GM10266 (cell line): ENCODE results near the gene PSMB7.

Source experiments
- DNase-seq: peaks from one replicate; pipeline ENCODE4 v3.0.0; 2012; ENCODE audit errors: extremely low spot score
- TF ChIP-seq, protein P1 (sequence below): IDR thresholded peaks from 2 replicates; pipeline ENCODE4 v1.5.1; 2012; ENCODE audit warnings: mild to moderate bottlenecking, low read depth; ENCODE audit not compliant: control insufficient read depth, insufficient read depth; ENCODE audit errors: missing control alignments

PSMB7 gene

DNA sequence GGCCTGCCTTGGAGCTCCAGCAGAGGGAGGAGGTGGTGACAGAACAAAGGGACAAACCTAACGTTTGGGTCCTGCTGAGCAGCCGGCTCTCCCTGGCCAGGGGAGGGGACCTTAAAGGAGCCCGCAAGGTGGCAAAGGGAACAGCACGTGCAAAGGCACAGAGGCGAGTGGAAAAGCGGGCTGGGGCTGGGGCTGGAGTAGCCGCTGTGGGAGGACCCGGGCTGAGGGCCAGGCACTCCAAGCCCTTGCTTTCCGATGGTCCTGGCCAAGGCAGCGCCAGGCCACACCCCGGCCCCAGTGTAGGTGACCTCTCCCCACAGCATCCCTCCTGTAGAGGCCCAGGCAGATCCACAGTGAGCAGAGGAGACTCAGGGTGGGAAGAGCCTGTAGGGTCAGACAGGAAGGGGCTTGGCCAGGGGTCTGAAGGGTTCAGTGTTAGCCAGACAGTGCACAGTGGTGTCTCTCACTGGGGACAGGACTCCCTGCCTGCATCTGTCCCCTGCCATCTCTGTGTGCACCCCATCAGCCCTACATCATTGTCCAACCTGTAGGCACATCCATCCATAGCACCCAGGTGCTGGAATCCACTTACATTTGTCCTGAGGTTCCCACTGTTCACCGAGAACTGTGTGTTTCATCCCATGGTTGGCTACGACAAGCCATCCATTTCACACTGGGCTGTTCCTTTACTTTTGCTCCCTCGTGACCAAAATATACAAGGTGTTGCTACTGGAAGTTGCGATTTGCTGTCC lies 80.5 kb downstream of the PSMB7 start:
- TF ChIP-seq, protein P1, sequence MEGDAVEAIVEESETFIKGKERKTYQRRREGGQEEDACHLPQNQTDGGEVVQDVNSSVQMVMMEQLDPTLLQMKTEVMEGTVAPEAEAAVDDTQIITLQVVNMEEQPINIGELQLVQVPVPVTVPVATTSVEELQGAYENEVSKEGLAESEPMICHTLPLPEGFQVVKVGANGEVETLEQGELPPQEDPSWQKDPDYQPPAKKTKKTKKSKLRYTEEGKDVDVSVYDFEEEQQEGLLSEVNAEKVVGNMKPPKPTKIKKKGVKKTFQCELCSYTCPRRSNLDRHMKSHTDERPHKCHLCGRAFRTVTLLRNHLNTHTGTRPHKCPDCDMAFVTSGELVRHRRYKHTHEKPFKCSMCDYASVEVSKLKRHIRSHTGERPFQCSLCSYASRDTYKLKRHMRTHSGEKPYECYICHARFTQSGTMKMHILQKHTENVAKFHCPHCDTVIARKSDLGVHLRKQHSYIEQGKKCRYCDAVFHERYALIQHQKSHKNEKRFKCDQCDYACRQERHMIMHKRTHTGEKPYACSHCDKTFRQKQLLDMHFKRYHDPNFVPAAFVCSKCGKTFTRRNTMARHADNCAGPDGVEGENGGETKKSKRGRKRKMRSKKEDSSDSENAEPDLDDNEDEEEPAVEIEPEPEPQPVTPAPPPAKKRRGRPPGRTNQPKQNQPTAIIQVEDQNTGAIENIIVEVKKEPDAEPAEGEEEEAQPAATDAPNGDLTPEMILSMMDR = no peak

DNA sequence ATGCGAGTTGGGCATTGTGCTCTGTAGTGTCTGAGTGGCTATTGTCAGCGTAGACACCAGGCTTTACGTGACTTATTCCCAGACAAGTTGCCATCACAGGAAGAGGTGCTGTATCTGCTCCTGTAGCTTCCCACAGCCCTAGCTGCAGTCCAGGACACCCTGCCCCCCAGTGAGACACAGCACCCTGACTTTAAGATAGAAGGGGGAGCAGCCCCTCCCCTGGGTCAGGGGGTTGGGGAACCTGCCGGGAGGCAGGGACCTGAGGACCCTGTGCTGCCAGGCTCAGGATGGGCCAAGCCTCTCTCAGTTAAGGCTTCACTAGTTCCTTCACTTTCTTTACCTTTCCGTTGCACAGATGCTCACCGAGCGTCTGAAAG lies 82.1 kb downstream of the PSMB7 start:
- TF ChIP-seq, protein P1 = no peak
- DNase-seq = no peak

More for the DNA sequence above, 80.5 kb downstream of the PSMB7 start:
- no peak for DNase-seq

DNA sequence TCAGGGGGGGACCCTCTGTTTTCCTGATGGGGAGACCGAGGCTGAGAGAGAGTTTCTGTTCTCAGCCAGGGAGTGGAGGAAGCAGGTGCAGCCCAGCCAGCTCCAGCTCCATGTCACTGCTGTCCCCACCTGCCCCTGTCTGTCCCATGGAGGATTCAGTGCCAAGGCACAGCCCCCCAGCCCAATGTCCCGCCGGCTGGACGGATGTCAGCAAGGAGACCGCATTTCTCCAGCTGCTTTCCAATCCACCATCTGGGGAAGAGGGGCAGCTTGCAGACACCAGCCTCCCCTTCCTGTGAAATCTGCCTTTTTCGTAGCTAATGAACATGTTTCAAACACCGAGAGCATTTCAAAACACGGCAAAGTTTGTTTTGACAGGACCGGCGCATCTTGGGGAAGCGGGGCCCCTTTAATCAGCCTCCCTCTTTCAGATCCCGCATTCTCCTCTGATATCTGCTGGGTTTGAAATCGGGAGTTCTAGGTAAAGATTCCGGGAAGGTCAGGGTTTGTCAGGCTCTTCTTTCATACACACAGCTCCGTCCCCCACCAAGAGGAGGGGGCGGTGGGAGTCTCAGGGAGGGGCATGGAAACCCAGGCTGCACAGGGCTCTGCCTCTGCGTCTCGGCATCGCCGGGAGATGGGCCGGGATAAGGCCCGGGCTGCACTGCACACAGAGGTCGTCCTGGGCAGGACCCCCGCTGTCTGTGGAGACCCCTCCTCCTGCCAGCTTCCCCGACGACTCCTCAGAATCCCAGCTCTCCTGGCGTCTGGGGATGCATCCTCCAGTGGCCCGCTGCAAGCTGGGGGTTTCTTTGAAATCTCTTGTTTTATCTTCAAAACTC lies 82.7 kb downstream of the PSMB7 start:
- DNase-seq = no peak
- TF ChIP-seq, protein P1 = no peak

DNA sequence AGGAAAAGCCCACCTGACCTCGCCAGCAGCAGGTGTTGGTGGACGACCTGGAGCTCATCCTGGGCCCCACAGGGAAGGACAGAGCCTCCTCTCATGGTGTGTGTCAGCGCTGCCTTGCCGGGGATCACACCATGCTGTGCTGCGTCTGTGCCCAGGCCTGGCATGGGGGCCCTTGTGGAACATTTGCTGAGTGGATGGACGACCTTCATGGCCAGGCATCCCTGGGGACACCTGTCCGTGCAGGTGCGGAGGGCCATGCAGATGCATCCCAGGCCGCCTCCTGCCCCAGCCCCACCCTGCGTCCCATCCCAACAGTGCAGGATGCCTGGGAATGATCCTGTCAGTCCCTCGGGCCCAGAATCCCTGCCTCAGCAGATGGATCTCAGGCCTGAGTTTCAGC lies 83.7 kb downstream of the PSMB7 start:
- DNase-seq = no peak
- TF ChIP-seq, protein P1 = no peak

DNA sequence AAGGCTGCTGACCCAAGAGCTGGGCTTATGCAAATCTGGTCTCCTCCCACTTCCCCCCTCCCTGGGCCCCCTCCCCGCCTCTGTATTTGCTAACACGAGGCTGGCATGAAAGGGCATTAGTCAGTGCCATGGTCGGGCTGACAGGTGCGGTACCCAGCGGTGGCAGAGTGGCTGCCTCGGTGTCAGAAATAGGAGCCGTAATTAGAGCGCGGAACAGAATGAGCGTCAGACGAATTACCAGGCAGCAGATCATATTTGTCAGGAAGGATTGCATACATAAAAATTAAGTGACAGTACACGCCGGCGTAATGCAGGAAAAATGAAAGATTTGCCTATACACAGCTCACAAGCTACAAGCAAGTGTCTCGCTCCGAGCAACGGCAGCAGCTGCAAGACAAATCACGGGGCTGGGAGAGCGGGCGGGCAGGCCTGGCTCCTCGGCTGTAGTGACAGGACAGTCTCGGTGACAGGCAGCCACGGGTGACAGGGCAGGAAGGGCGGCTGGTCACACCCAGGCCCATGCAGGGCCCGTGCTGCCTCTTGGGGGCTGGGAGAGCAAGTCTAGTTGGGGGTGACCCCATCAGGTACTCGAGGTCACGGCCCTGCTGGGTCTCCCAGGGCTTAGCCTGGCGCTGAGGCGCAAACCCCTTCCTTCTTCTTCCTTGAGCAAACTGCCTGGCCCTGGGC lies 85.1 kb downstream of the PSMB7 start:
- TF ChIP-seq, protein P1 = no peak
- DNase-seq = no peak

DNA sequence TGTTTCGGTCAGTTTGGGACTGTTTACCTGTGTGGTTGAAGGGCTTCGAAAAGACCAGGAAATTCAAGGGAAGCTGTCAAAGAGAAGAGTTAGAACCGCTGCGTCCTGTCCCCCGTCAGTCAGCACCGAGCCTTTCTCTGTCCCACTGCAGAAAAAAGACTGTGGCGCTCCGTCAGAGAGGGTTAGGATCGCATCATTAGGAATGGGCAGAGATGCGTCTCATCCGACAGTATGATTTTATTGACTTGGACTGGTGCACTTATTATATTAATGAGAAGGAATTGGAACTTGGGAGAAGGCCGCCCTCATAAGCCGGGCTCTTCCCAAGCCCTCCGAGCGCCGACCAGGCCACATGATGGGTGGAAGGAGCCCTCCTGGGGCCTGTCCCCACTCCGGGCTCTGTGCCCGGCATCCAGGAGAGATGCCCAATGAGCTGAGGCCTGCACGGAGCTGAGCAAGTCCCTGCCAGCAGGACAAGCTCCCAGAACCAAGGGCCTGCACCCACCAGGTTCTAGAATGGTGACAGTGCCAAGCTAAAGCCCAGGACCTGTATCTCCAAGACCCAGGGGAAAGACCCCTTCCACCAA lies 85.9 kb downstream of the PSMB7 start:
- TF ChIP-seq, protein P1 = no peak
- no peak for DNase-seq

DNA sequence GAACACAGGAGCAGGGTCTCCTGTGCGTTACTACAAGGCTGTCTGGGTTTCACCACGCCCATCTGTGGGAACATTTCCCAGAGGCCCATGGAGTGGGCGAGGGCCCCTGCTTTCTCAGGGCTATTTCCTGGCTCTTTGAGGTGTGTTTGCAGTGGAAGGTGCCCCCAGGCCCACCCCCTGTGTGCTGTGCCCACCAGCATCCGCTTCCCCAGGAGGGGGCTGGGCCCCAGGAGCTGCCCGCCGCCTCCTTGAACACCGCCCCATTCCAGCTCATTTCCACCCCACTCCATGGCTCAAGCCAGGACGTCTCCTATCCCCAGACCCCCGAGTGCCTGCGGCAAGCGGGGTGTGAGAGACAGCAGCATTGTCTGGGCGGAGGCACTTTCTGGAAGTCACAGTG lies 87.0 kb downstream of the PSMB7 start:
- DNase-seq = no peak

More for the DNA sequence above, 87.0 kb downstream of the PSMB7 start:
- TF ChIP-seq, protein P1 = no peak
